Thyroid gland (tissue), 4 donors: ENCODE data around the gene ITGA5.

Source experiments
- POLR2A ChIP-seq, 2 donors: fragments of 450-650 bp; IDR thresholded peaks; one replicate each; pipeline ENCODE4 v1.6.1; 2017; ENCODE audit warnings: antibody characterized with exemption in 2 of 2, mild to moderate bottlenecking in 2 of 2, moderate library complexity in 1 of 2
- TF ChIP-seq, protein P1 (sequence below), 6 experiments: fragments of 200-600 bp in 3 of 6; fragments of 450-650 bp in 3 of 6; sonication (generic) in 3 of 6; IDR thresholded peaks; one replicate each; pipeline ENCODE4 v1.5.1; 2016 to 2019; ENCODE audit warnings: antibody characterized with exemption in 6 of 6, mild to moderate bottlenecking in 2 of 6, inconsistent platforms in 1 of 6, moderate library complexity in 1 of 6

- TF ChIP-seq, protein P1, sequence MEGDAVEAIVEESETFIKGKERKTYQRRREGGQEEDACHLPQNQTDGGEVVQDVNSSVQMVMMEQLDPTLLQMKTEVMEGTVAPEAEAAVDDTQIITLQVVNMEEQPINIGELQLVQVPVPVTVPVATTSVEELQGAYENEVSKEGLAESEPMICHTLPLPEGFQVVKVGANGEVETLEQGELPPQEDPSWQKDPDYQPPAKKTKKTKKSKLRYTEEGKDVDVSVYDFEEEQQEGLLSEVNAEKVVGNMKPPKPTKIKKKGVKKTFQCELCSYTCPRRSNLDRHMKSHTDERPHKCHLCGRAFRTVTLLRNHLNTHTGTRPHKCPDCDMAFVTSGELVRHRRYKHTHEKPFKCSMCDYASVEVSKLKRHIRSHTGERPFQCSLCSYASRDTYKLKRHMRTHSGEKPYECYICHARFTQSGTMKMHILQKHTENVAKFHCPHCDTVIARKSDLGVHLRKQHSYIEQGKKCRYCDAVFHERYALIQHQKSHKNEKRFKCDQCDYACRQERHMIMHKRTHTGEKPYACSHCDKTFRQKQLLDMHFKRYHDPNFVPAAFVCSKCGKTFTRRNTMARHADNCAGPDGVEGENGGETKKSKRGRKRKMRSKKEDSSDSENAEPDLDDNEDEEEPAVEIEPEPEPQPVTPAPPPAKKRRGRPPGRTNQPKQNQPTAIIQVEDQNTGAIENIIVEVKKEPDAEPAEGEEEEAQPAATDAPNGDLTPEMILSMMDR (IDR thresholded peaks at IDR 0.05), result no peak
- TF ChIP-seq POLR2A (IDR thresholded peaks at IDR 0.05), result peak in 1 of 2 donors; percentile 59
Observed at GRCh38 chr12:54352891-54353874, 65.9 kb downstream of the ITGA5 start.
